ENCODE results near the gene MERTK.

The MERTK gene

DNA sequence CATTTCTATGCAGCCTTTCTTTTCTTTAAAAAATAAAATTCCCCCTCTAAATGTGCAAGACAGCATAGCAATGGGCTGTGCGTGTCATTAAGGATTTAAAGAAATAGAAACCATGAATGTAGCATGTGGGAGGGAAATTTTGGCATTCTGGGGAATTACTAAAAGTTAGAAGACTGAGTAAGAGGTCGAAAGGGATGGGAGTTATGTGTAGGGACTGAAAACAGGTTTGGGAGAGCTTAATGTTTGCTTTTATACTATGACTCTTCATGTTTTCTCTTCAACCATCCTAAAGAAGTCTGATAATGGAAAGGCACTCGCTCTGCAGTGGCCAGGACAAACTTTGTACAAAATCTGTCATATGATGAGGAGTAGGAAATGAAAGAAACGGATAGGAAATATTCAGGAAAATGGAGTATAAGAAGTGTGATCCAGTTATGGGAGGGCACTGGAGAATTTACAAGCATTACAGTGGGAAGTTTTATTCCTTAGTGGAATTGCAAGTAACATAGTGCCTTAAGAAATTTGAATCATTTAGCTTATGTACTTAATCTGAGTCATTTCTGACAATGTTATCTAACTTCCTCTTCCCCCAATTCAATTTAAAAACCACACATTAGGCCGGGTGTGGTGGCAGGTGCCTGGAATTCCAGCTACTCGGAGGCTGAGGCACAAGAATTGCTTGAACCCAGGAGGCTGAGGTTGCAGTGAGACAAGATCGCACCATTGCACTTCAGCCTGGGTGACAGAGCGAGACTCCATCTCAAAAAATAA, 177.3 kb downstream of the MERTK start:
- Histone ChIP-seq H3K9me2 (replicated peaks; ENCODE audit: low read depth, low read length) (no peaks in the 10 kb centered on the region), H3K79me2 (ENCODE audit: insufficient read depth, low read length) (peaks cover 11% of the 10 kb centered on the region; the same call in 1 of the 2 replicates), H3K27me3 (ENCODE audit: insufficient read depth, low read length, poor library complexity, severe bottlenecking) (no peaks in the 10 kb centered on the region), H3K9me3 (ENCODE audit: insufficient read depth, low read depth, low read length) (no peaks in the 10 kb centered on the region; the same call in 1 of the 2 replicates), H3F3A (ENCODE audit: low read depth) (no peaks in the 10 kb centered on the region), H3K4me2 (ENCODE audit: low read depth, low read length, poor library complexity, severe bottlenecking) (no peak overlapping the region), H2AFZ (ENCODE audit: low read length) (no peak overlapping the region), H4K20me1 (ENCODE audit: insufficient read depth, low read length, poor library complexity, severe bottlenecking) (no peaks in the 10 kb centered on the region), H3K9ac (ENCODE audit: low read depth, low read length, poor library complexity, severe bottlenecking) (no peak overlapping the region), H3K4me3 (ENCODE audit: low read length, poor library complexity, severe bottlenecking) (no peak overlapping the region), H3K36me3 (ENCODE audit: insufficient read depth, low read length) (peaks cover 61% of the 10 kb centered on the region; the same call in 1 of the 2 replicates), H3K4me1 (ENCODE audit: insufficient read depth, low read length, poor library complexity, severe bottlenecking) (no peaks in the 10 kb centered on the region)
- no peak for TF ChIP-seq EZH2phosphoT487 (IDR thresholded peaks at IDR 0.05; ENCODE audit: borderline replicate concordance)
- TF ChIP-seq, protein P1, sequence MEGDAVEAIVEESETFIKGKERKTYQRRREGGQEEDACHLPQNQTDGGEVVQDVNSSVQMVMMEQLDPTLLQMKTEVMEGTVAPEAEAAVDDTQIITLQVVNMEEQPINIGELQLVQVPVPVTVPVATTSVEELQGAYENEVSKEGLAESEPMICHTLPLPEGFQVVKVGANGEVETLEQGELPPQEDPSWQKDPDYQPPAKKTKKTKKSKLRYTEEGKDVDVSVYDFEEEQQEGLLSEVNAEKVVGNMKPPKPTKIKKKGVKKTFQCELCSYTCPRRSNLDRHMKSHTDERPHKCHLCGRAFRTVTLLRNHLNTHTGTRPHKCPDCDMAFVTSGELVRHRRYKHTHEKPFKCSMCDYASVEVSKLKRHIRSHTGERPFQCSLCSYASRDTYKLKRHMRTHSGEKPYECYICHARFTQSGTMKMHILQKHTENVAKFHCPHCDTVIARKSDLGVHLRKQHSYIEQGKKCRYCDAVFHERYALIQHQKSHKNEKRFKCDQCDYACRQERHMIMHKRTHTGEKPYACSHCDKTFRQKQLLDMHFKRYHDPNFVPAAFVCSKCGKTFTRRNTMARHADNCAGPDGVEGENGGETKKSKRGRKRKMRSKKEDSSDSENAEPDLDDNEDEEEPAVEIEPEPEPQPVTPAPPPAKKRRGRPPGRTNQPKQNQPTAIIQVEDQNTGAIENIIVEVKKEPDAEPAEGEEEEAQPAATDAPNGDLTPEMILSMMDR (conservative IDR thresholded peaks at IDR 0.05; ENCODE audit: low read length): no peak

DNA sequence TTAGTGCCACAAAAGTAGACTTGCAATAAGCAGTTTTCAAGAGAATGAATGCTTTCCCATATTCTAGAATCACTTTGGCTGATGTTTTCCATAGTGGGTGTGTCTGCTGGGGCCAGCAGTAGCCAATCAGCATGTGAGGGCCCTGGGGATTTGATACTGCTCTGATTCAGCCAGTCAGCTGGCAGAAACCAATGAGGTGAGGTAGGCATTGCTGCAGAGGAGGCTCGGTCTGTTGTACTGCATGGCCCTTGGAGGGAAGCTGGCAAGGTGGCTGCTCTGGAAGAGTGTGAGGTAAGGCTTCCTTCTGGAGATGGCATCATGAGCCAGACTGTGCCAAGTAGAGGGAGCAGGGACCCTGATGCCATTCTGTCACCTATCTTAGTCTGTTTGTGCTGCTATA, 179.4 kb downstream of the MERTK start:
- H3K9me2 ChIP-seq (replicated peaks; ENCODE audit: low read depth, low read length): no peaks in the 10 kb centered on the region
- H3K4me3 ChIP-seq (ENCODE audit: low read length, poor library complexity, severe bottlenecking): no peak overlapping the region
- no peaks in the 10 kb centered on the region for H4K20me1 ChIP-seq (ENCODE audit: insufficient read depth, low read length, poor library complexity, severe bottlenecking)
- H3K79me2 ChIP-seq (ENCODE audit: insufficient read depth, low read length): no peaks in the 10 kb centered on the region
- H3K4me1 ChIP-seq (ENCODE audit: insufficient read depth, low read length, poor library complexity, severe bottlenecking): no peaks in the 10 kb centered on the region
- no peaks in the 10 kb centered on the region for H3K27me3 ChIP-seq (ENCODE audit: insufficient read depth, low read length, poor library complexity, severe bottlenecking)
- no peak overlapping the region for H3K4me2 ChIP-seq (ENCODE audit: low read depth, low read length, poor library complexity, severe bottlenecking)
- TF ChIP-seq EZH2phosphoT487 (IDR thresholded peaks at IDR 0.05; ENCODE audit: borderline replicate concordance): no peak
- TF ChIP-seq, protein P1 (conservative IDR thresholded peaks at IDR 0.05; ENCODE audit: low read length): no peak
- no peaks in the 10 kb centered on the region for H3F3A ChIP-seq (ENCODE audit: low read depth)
- H3K9ac ChIP-seq (ENCODE audit: low read depth, low read length, poor library complexity, severe bottlenecking): no peak overlapping the region
- no peak overlapping the region for H2AFZ ChIP-seq (ENCODE audit: low read length)
- peaks cover 75% of the 10 kb centered on the region; the same call in 1 of the 2 replicates for H3K36me3 ChIP-seq (ENCODE audit: insufficient read depth, low read length)
- H3K9me3 ChIP-seq (ENCODE audit: insufficient read depth, low read depth, low read length): no peaks in the 10 kb centered on the region; the same call in 1 of the 2 replicates

Data from Loucy (cell line).